Small intestine (tissue), 16 donors: Measurements from ENCODE around the gene KRTAP5-2. TPM values are rescaled to one million over a fixed set of nuclear protein-coding genes. Genes with fewer than 3 reads are reported as not detected.
"Not testable (repeated sequence)": the region's sequence is repeated elsewhere in the genome, so short reads cannot be mapped to it uniquely, and the experiment has no call there.

ENCODE experiments used
- DNase-seq, 2 donors: peaks; one replicate each; pipeline versions ENCODE4 v3.0.0 to v3.0.0-alpha.2; 2013
- FAIRE-seq: peaks from 2 replicates; lab custom pipeline; 2012; peaks lifted over from hg19 to GRCh38; lab: Jason Lieb, UNC
- H3K27ac ChIP-seq, 3 donors: one replicate each; pipeline ENCODE4 v1.5.1; 2013; ENCODE audit warnings: low read length in 2 of 3, mild to moderate bottlenecking in 2 of 3, control low read depth in 1 of 3, inconsistent platforms in 1 of 3, low read depth in 1 of 3, moderate library complexity in 1 of 3
- H3K27me3 ChIP-seq, 3 donors: one replicate each; pipeline ENCODE4 v1.6.1; 2013; ENCODE audit warnings: low read length in 3 of 3, inconsistent platforms in 1 of 3; ENCODE audit not compliant: control insufficient read depth in 3 of 3, insufficient read depth in 3 of 3
- H3K36me3 ChIP-seq, 3 donors: one replicate each; pipeline ENCODE4 v1.6.1; 2013; ENCODE audit warnings: low read length in 3 of 3, inconsistent platforms in 1 of 3, low read depth in 1 of 3, mild to moderate bottlenecking in 1 of 3, moderate library complexity in 1 of 3; ENCODE audit not compliant: control insufficient read depth in 3 of 3, insufficient read depth in 2 of 3
- H3K4me1 ChIP-seq, 3 donors: one replicate each; pipeline ENCODE4 v1.6.1; 2013; ENCODE audit warnings: low read length in 2 of 3, inconsistent platforms in 1 of 3, low read depth in 1 of 3, mild to moderate bottlenecking in 1 of 3, moderate library complexity in 1 of 3; ENCODE audit not compliant: control insufficient read depth in 3 of 3, insufficient read depth in 2 of 3
- H3K4me3 ChIP-seq, 3 donors: one replicate each; pipeline ENCODE4 v1.5.1; 2013; ENCODE audit warnings: low read length in 3 of 3, control low read depth in 1 of 3, inconsistent platforms in 1 of 3, low read depth in 1 of 3, mild to moderate bottlenecking in 1 of 3, moderate library complexity in 1 of 3
- H3K9me3 ChIP-seq, 2 donors: one replicate each; pipeline ENCODE4 v1.6.1; 2013; ENCODE audit warnings: low read depth in 1 of 2, low read length in 1 of 2; ENCODE audit not compliant: control insufficient read depth in 2 of 2, insufficient read depth in 1 of 2
- WGBS, 3 donors: extraction: QIAGEN DNeasy Blood & Tissue Kit; methylation state at CpG; one replicate each; pipeline ENCODE4 v1.1.7; 2013; 5-methylcytosine and 5-hydroxymethylcytosine counted together
- long read RNA-seq, 10 donors: transcript quantifications; one replicate each; lab custom pipeline, GENCODE V29; 2026
- polyA plus RNA-seq, 4 donors: library from polyadenylated mRNA; stranded (reverse) in 3 of 4; unstranded in 1 of 4; fragments of 200-250 nt in 3 of 4; fragments of 120-200 nt in 1 of 4; gene quantifications; one replicate each; pipeline versions ENCODE4 v1.2.1 to v1.2.3, GENCODE V29; 2013
- donor health status: healthy with polysubstance abuse.
- donor health status: control.
- donor health status: control.
- donor health status: Bipolar disorder and iron deficiency.
- donor health status: healthy.

The KRTAP5-2 gene, protein sequence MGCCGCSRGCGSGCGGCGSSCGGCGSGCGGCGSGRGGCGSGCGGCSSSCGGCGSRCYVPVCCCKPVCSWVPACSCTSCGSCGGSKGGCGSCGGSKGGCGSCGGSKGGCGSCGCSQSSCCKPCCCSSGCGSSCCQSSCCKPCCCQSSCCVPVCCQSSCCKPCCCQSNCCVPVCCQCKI
- polyA plus RNA-seq: under 1 TPM in 1 of 4 donors, not detected in 3; 0.07 TPM
- long read RNA-seq, donor 1, partial matches to known transcripts: 0 of 1 reads
- long read RNA-seq, donor 1, other reads (novel, unspliced or antisense): 0 of 1 reads
- long read RNA-seq, donor 2: 0 reads
- long read RNA-seq, donor 3, partial matches to known transcripts: 0 of 1 reads
- long read RNA-seq, donor 3, other reads (novel, unspliced or antisense): 0 of 1 reads
- long read RNA-seq, donor 4: 0 reads
- long read RNA-seq, donor 5: 0 reads
- long read RNA-seq, donor 6, partial matches to known transcripts: 0 of 1 reads
- long read RNA-seq, donor 6, other reads (novel, unspliced or antisense): 0 of 1 reads
- long read RNA-seq, donor 7: 0 reads
- long read RNA-seq, donor 8: 0 reads
- long read RNA-seq, donor 9: 0 reads
- long read RNA-seq, donor 10: 0 reads

DNA sequence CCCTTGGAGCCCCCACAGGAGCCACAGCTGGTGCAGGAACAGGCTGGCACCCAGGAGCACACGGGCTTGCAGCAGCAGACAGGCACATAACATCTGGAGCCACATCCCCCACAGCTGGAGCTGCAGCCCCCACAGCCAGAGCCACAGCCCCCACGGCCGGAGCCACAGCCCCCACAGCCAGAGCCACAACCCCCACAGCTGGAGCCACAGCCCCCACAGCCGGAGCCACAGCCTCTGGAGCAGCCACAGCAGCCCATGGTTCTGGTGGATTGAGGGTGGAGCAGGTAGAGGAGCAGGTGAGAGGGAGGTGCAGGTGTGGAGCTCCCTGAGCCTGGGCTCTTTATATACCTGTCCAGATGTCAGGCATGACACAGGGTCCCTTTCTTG, at the start of gene KRTAP5-2:
Gene KRTAP5-2, minus strand, starts transcription at position 301 of the 387 bp plus-strand sequence. Its CDS starts 44 bp downstream, at position 257.
- no peak for FAIRE-seq

DNA sequence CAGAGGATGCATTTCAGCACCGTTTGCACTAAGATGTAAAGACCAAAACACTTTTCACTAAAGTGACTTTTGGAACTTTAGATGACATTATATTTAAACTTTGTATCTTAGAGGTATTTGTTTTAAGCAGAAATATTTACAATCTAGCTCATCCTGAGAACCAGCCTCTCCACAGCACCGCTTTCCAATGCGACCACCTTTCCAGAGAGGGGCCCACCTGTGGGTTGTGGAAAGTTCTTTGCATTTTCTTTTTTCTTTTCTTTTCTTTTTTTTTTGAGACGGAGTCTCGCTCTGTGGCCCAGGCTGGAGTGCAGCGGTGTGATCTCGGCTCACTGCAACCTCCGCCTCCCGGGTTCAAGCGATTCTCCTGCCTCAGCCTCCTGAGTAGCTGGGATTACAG, 48.4 kb upstream of the KRTAP5-2 start:
- not testable (repeated sequence) for H3K27ac ChIP-seq, H3K36me3 ChIP-seq, H3K4me1 ChIP-seq, H3K27me3 ChIP-seq, DNase-seq, H3K9me3 ChIP-seq, FAIRE-seq, H3K4me3 ChIP-seq
- WGBS, 3 donors: 84 to 88% (median 86%) methylated on average over 10 of the region's 10 CpGs

More for the DNA sequence above, at the start of gene KRTAP5-2:
- no peaks in the 10 kb centered on the region for H3K36me3 ChIP-seq
- peaks cover 0 to 6% (median 0%) of the 10 kb centered on the region in 3 donors for H3K27me3 ChIP-seq
- no peak for DNase-seq
- H3K27ac ChIP-seq: no peak within 1 kb of the TSS
- peaks cover 0 to 9% (median 0%) of the 10 kb centered on the region in 3 donors for H3K4me1 ChIP-seq
- 51 to 68% (median 61%) methylated on average over 4 of the region's 4 CpGs for WGBS, 3 donors
- H3K4me3 ChIP-seq: no peak within 1 kb of the TSS
- no peaks in the 10 kb centered on the region for H3K9me3 ChIP-seq

- Histone ChIP-seq H3K9me3 (no peaks in the 10 kb centered on the region), H3K27ac (no peak overlapping the region), H3K4me1 (no peaks in the 10 kb centered on the region), H3K4me3 (no peak overlapping the region), H3K36me3 (no peaks in the 10 kb centered on the region), H3K27me3 (peaks cover 0 to 2% (median 1%) of the 10 kb centered on the region in 3 donors)
- no peak for FAIRE-seq
- 63 to 72% (median 70%) methylated on average over 10 to 12 of the region's 12 CpGs for WGBS, 3 donors
- DNase-seq: no peak
These were observed 47.3 kb upstream of the KRTAP5-2 start for GRCh38 chr11:1645357-1645821.

- Histone ChIP-seq H3K36me3 (no peaks in the 10 kb centered on the region), H3K27me3 (peaks cover 0 to 5% (median 2%) of the 10 kb centered on the region in 3 donors), H3K4me1 (no peaks in the 10 kb centered on the region), H3K9me3 (no peaks in the 10 kb centered on the region), H3K4me3 (no peak overlapping the region), H3K27ac (no peak overlapping the region)
- FAIRE-seq: no peak
- 73 to 82% (median 80%) methylated on average over 17 to 20 of the region's 20 CpGs for WGBS, 3 donors
- DNase-seq: no peak
These were observed 46.7 kb upstream of the KRTAP5-2 start for GRCh38 chr11:1644601-1645356.

- WGBS, 3 donors: 86 to 93% (median 88%) methylated on average over 20 of the region's 20 CpGs
- Histone ChIP-seq H3K9me3 (no peaks in the 10 kb centered on the region), H3K27me3 (peaks cover 0 to 11% (median 3%) of the 10 kb centered on the region in 3 donors), H3K36me3 (no peaks in the 10 kb centered on the region), H3K4me3 (no peak overlapping the region), H3K27ac (no peak overlapping the region), H3K4me1 (no peaks in the 10 kb centered on the region)
- FAIRE-seq: no peak
- DNase-seq: no peak
These were observed 45.1 kb upstream of the KRTAP5-2 start for GRCh38 chr11:1643146-1643690.

DNA sequence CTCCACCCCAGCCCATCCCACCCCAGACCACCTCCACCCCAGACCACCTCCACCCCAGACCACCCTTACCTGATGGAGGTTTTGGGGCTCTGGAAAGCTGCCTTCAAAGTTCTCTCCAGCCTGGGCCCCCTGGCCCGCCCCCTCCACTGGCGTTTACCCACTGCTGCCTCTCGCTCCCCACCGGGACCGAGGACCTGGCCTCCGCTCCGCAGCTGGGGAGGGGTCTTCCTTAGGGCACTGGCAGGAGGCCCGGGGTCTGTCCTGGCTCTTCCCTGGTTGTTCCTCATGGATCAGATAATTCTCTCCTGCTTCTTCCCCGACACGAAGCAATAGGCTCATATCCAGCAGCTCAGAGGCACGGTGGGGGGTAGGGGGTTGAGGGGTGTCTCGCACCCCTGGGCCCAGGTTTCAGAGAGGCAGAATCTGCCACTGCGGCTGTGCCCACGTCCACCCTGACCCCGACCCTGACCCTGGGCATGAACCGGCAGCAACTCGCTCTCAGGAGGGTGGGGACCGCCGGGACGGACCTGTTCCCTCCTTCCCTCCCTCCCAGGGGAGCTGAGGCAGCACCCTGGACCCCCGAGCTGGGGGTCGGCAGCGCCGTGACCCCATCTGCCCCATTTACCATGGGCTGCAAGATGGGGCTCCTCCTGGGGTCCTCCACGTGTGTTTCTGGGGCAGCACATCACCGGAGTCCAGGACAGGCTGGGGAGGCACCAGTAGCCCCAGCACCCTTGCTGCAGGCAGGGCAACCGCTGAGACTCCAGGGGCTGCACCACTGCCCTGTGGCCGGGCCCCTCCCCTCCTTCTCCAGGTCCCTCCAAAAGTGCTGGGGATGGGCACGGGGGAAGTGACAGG, 44.4 kb upstream of the KRTAP5-2 start:
- WGBS, 3 donors: 70 to 81% (median 75%) methylated on average over 27 to 29 of the region's 29 CpGs
- Histone ChIP-seq H3K4me1 (no peaks in the 10 kb centered on the region), H3K27ac (no peak overlapping the region), H3K9me3 (no peaks in the 10 kb centered on the region), H3K4me3 (no peak overlapping the region), H3K36me3 (no peaks in the 10 kb centered on the region), H3K27me3 (peaks cover 0 to 11% (median 3%) of the 10 kb centered on the region in 3 donors)
- DNase-seq (no peak), FAIRE-seq (no peak)

DNA sequence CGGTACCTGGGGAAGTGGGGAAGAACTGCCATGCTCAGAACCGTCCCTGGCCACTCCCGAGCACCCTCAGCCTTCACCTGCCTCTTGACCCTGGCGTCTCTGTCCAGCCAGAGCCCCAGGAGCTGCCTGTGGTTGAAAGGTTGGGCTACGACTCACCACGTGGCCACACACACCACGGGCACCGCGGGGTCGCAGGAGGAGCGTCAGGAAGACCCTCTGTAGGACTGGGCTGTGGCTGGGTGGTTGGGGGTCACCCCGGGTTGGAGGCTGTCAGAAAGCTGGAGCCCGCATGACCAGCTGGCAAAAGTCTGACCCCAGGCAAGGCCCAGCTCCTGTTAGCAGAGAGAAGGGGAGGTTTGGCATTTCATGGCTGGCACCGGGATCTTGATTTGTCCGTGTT, 43.0 kb upstream of the KRTAP5-2 start:
- Histone ChIP-seq H3K36me3 (no peaks in the 10 kb centered on the region), H3K27ac (no peak overlapping the region), H3K4me3 (no peak overlapping the region), H3K9me3 (no peaks in the 10 kb centered on the region), H3K27me3 (peaks cover 0 to 16% (median 2%) of the 10 kb centered on the region in 3 donors), H3K4me1 (no peaks in the 10 kb centered on the region)
- FAIRE-seq: no peak
- 71 to 86% (median 86%) methylated on average over 15 of the region's 15 CpGs for WGBS, 3 donors
- DNase-seq: no peak
